Mucosa of rectum (tissue), 2 donors: ENCODE measurements around the gene RAB5IF.
A peak's percentile ranks its signal among the peaks of the same experiment; 100 is the strongest.

Source experiments
- H3K27ac ChIP-seq, 2 donors: one replicate each; pipeline ENCODE4 v1.7.0; 2013; ENCODE audit warnings: inconsistent platforms in 2 of 2, low read depth in 2 of 2, low read length in 2 of 2
- H3K27me3 ChIP-seq, 2 donors: one replicate each; pipeline ENCODE4 v1.7.0; 2013; ENCODE audit warnings: low read length in 2 of 2; ENCODE audit not compliant: control insufficient read depth in 2 of 2, insufficient read depth in 2 of 2
- H3K36me3 ChIP-seq, 2 donors: one replicate each; pipeline ENCODE4 v1.7.0; 2013; ENCODE audit warnings: low read length in 2 of 2; ENCODE audit not compliant: control insufficient read depth in 2 of 2, insufficient read depth in 2 of 2
- H3K4me1 ChIP-seq, 2 donors: one replicate each; pipeline ENCODE4 v1.7.0; 2013; ENCODE audit warnings: low read length in 2 of 2, mild to moderate bottlenecking in 1 of 2; ENCODE audit not compliant: control insufficient read depth in 2 of 2, insufficient read depth in 2 of 2
- H3K4me3 ChIP-seq, 2 donors: one replicate each; pipeline ENCODE4 v1.7.0; 2013; ENCODE audit warnings: low read length in 2 of 2
- H3K9ac ChIP-seq, 2 donors: one replicate each; pipeline ENCODE4 v1.7.0; 2013; ENCODE audit warnings: low read length in 2 of 2, low read depth in 1 of 2, mild to moderate bottlenecking in 1 of 2
- H3K9me3 ChIP-seq, 2 donors: one replicate each; pipeline ENCODE4 v1.7.0; 2013; ENCODE audit warnings: low read length in 2 of 2; ENCODE audit not compliant: control insufficient read depth in 2 of 2
- donor health status: healthy.
- donor health status: Normal muscosa, but diverticular disease.

The RAB5IF gene

GRCh38 chr20:36585410-36586125, 20.0 kb upstream of the RAB5IF start:
- H3K9me3 ChIP-seq, result no peaks in the 10 kb centered on the region
- no peaks in the 10 kb centered on the region for H3K4me1 ChIP-seq
- H3K27ac ChIP-seq, result no peak overlapping the region
- no peaks in the 10 kb centered on the region for H3K27me3 ChIP-seq
- H3K4me3 ChIP-seq, result no peak overlapping the region
- H3K36me3 ChIP-seq, result peaks cover 6 to 8% of the 10 kb centered on the region in 2 donors
- no peak overlapping the region for H3K9ac ChIP-seq

- Histone ChIP-seq H3K27me3 (no peaks in the 10 kb centered on the region), H3K36me3 (peaks cover under 1 to 2% of the 10 kb centered on the region in 2 donors), H3K4me1 (no peaks in the 10 kb centered on the region), H3K9ac (no peak overlapping the region), H3K4me3 (no peak overlapping the region), H3K27ac (no peak overlapping the region), H3K9me3 (no peaks in the 10 kb centered on the region)
These were observed 18.1 kb upstream of the RAB5IF start for GRCh38 chr20:36587388-36588070.

- Histone ChIP-seq H3K4me3 (no peak overlapping the region), H3K27me3 (no peaks in the 10 kb centered on the region), H3K9me3 (no peaks in the 10 kb centered on the region), H3K27ac (no peak overlapping the region), H3K36me3 (no peaks in the 10 kb centered on the region), H3K9ac (no peak overlapping the region), H3K4me1 (peaks cover 0 to 5% of the 10 kb centered on the region in 2 donors)
These were observed 14.3 kb upstream of the RAB5IF start for GRCh38 chr20:36591281-36591680.

GRCh38 chr20:36591854-36592641, 13.5 kb upstream of the RAB5IF start:
- Histone ChIP-seq H3K36me3 (no peaks in the 10 kb centered on the region), H3K27ac (no peak overlapping the region), H3K9me3 (no peaks in the 10 kb centered on the region), H3K4me3 (no peak overlapping the region), H3K27me3 (no peaks in the 10 kb centered on the region), H3K9ac (no peak overlapping the region), H3K4me1 (peaks cover 0 to 5% of the 10 kb centered on the region in 2 donors)

- Histone ChIP-seq H3K27me3 (no peaks in the 10 kb centered on the region), H3K9ac (no peak overlapping the region), H3K27ac (no peak overlapping the region), H3K9me3 (no peaks in the 10 kb centered on the region), H3K4me1 (peaks cover 0 to 5% of the 10 kb centered on the region in 2 donors), H3K36me3 (no peaks in the 10 kb centered on the region), H3K4me3 (no peak overlapping the region)
These were observed 12.1 kb upstream of the RAB5IF start for GRCh38 chr20:36593347-36593929.

- Histone ChIP-seq H3K4me3 (no peak overlapping the region), H3K9me3 (no peaks in the 10 kb centered on the region), H3K36me3 (no peaks in the 10 kb centered on the region), H3K27ac (no peak overlapping the region), H3K27me3 (no peaks in the 10 kb centered on the region), H3K4me1 (peaks cover 0 to 2% of the 10 kb centered on the region in 2 donors), H3K9ac (peak overlapping the region in 1 of 2 donors; percentile 17)
These were observed 5.7 kb upstream of the RAB5IF start for GRCh38 chr20:36599912-36600345.

- H3K9me3 ChIP-seq, result no peaks in the 10 kb centered on the region
- no peak overlapping the region for H3K9ac ChIP-seq
- H3K27ac ChIP-seq, result no peak overlapping the region
- H3K36me3 ChIP-seq, result no peaks in the 10 kb centered on the region
- no peaks in the 10 kb centered on the region for H3K27me3 ChIP-seq
- H3K4me1 ChIP-seq, result peaks cover 4 to 7% of the 10 kb centered on the region in 2 donors
- no peak overlapping the region for H3K4me3 ChIP-seq
These were observed 4.0 kb upstream of the RAB5IF start for GRCh38 chr20:36601540-36601939.

- Histone ChIP-seq H3K4me3 (peak overlapping the region; percentile 69 to 76), H3K27me3 (no peaks in the 10 kb centered on the region), H3K9me3 (no peaks in the 10 kb centered on the region), H3K36me3 (peaks cover 11 to 17% of the 10 kb centered on the region in 2 donors), H3K27ac (peak overlapping the region; percentile 88 to 94), H3K4me1 (peaks cover 8 to 20% of the 10 kb centered on the region in 2 donors), H3K9ac (peak overlapping the region; percentile 76 to 94)
These were observed 604 bp upstream of the RAB5IF start for GRCh38 chr20:36604952-36605398.

GRCh38 chr20:36606158-36607066, 833 bp downstream of the RAB5IF start:
- Histone ChIP-seq H3K9me3 (no peaks in the 10 kb centered on the region), H3K4me1 (peaks cover 8 to 20% of the 10 kb centered on the region in 2 donors), H3K9ac (peak overlapping the region; percentile 93 to 99), H3K27ac (peak overlapping the region; percentile 93 to 94), H3K36me3 (peaks cover 18 to 31% of the 10 kb centered on the region in 2 donors), H3K4me3 (peak overlapping the region; percentile 93 to 96), H3K27me3 (no peaks in the 10 kb centered on the region)
